ENCODE results near the gene TBC1D25.

The TBC1D25 gene

GRCh38 chrX:48539345-48540027 is at the start of gene TBC1D25:
TSS of gene TBC1D25 (plus strand) at chrX:48539714. CDS start at chrX:48539798, 84 bp downstream.
- peak; percentile 97 for DNase-seq

GRCh38 chrX:48489892-48490291 is 49.6 kb upstream of the TBC1D25 start:
- DNase-seq: no peak

GRCh38 chrX:48490661-48491060 is 48.9 kb upstream of the TBC1D25 start:
- DNase-seq: no peak

GRCh38 chrX:48491809-48492208 is 47.7 kb upstream of the TBC1D25 start:
- DNase-seq: no peak

GRCh38 chrX:48492293-48492910 is 47.1 kb upstream of the TBC1D25 start:
- DNase-seq: peak; percentile 41

GRCh38 chrX:48493890-48494364 is 45.6 kb upstream of the TBC1D25 start:
- peak; percentile 50 for DNase-seq

GRCh38 chrX:48496660-48497059 is 42.9 kb upstream of the TBC1D25 start:
- no peak for DNase-seq

GRCh38 chrX:48497871-48498270 is 41.6 kb upstream of the TBC1D25 start:
- no peak for DNase-seq

- DNase-seq: peak; percentile 76
These were observed 41.1 kb upstream of the TBC1D25 start for GRCh38 chrX:48498374-48498809.

GRCh38 chrX:48504261-48504660 is 35.3 kb upstream of the TBC1D25 start:
- no peak for DNase-seq

GRCh38 chrX:48505481-48505880 is 34.0 kb upstream of the TBC1D25 start:
- no peak for DNase-seq

- no peak for DNase-seq
These were observed 32.3 kb upstream of the TBC1D25 start for GRCh38 chrX:48507246-48507645.

GRCh38 chrX:48508400-48509244 is 30.9 kb upstream of the TBC1D25 start, which contains the start of gene PORCN:
TSS of gene PORCN (plus strand) at chrX:48508992. CDS start at chrX:48509821, 829 bp downstream.
- peak; percentile 64 for DNase-seq

GRCh38 chrX:48509245-48509590 is 30.3 kb upstream of the TBC1D25 start:
- no peak for DNase-seq

- no peak for DNase-seq
These were observed 29.9 kb upstream of the TBC1D25 start for GRCh38 chrX:48509619-48510018.

GRCh38 chrX:48511560-48511959 is 28.0 kb upstream of the TBC1D25 start:
- no peak for DNase-seq

GRCh38 chrX:48512371-48512935 is 27.1 kb upstream of the TBC1D25 start:
- DNase-seq: no peak

GRCh38 chrX:48513670-48514069 is 25.8 kb upstream of the TBC1D25 start:
- DNase-seq: no peak

- DNase-seq: no peak
These were observed 25.2 kb upstream of the TBC1D25 start for GRCh38 chrX:48514126-48514806.

- no peak for DNase-seq
These were observed 24.6 kb upstream of the TBC1D25 start for GRCh38 chrX:48514868-48515460.

- no peak for DNase-seq
These were observed 23.7 kb upstream of the TBC1D25 start for GRCh38 chrX:48515842-48516241.

- no peak for DNase-seq
These were observed 23.2 kb upstream of the TBC1D25 start for GRCh38 chrX:48516285-48516684.
